Kidney (tissue), 14 donors: ENCODE measurements around the gene MS4A13. TPM values are rescaled to one million over a fixed set of nuclear protein-coding genes. Genes with fewer than 3 reads are reported as not detected.

Source experiments
- DNase-seq, 5 donors: peaks; one replicate each; pipeline ENCODE4 v3.0.0-alpha.2; 2013 to 2020
- FAIRE-seq: peaks from 2 replicates; lab custom pipeline; 2012; peaks lifted over from hg19 to GRCh38; lab: Jason Lieb, UNC
- H3K27ac ChIP-seq, 2 donors: one replicate each; pipeline ENCODE4 v1.7.0; 2013; ENCODE audit warnings: low read depth in 2 of 2, low read length in 2 of 2, inconsistent platforms in 1 of 2
- H3K27me3 ChIP-seq: one replicate; pipeline ENCODE4 v1.7.1; 2013; ENCODE audit warnings: low read length, inconsistent platforms; ENCODE audit not compliant: control insufficient read depth, insufficient read depth
- H3K36me3 ChIP-seq, 3 donors: one replicate each; pipeline versions ENCODE4 v1.7.0 to v1.7.1; 2013; ENCODE audit warnings: low read length in 3 of 3, control low read depth in 1 of 3, inconsistent platforms in 1 of 3; ENCODE audit not compliant: insufficient read depth in 3 of 3, control insufficient read depth in 2 of 3
- H3K4me1 ChIP-seq, 3 donors: one replicate each; pipeline versions ENCODE4 v1.7.0 to v1.7.1; 2013; ENCODE audit warnings: low read length in 3 of 3, inconsistent platforms in 1 of 3, low read depth in 1 of 3; ENCODE audit not compliant: control insufficient read depth in 2 of 3, insufficient read depth in 2 of 3
- H3K4me3 ChIP-seq, 3 donors: one replicate each; pipeline versions ENCODE4 v1.7.0 to v1.8.1; 2013; ENCODE audit warnings: low read length in 3 of 3, control low read depth in 1 of 3, inconsistent platforms in 1 of 3
- H3K9ac ChIP-seq, 3 donors: one replicate each; pipeline versions ENCODE4 v1.7.0 to v1.7.1; 2013; ENCODE audit warnings: low read length in 3 of 3, control low read depth in 1 of 3, inconsistent platforms in 1 of 3
- H3K9me3 ChIP-seq, 3 donors: one replicate each; pipeline versions ENCODE4 v1.7.0 to v1.7.1; 2013; ENCODE audit warnings: low read length in 3 of 3, control low read depth in 1 of 3, inconsistent platforms in 1 of 3; ENCODE audit not compliant: control insufficient read depth in 2 of 3, insufficient read depth in 1 of 3
- CTCF ChIP-seq: IDR thresholded peaks from 3 replicates; pipeline ENCODE4 v1.5.1; 2012; ENCODE audit warnings: mild to moderate bottlenecking, moderate library complexity, borderline replicate concordance; ENCODE audit not compliant: insufficient read depth; ENCODE audit errors: extremely low read depth
- intact Hi-C: fragments of 100-400 bp; cut with DNase I; formaldehyde crosslinking; loops from one replicate; pipeline ENCODE4 v1.11.1; 2022
- polyA plus RNA-seq: library from polyadenylated mRNA; stranded (reverse); fragments of 350-450 nt; fragmentation: Illumina TruSeq; extraction: RNeasy Lipid Tissue Mini Kit (QIAGEN cat#74804); gene quantifications from one replicate; pipeline ENCODE4 v1.2.3, GENCODE V29; 2014; ENCODE audit warnings: low read depth, low replicate concordance; ENCODE audit not compliant: insufficient read depth
- total RNA-seq: library from RNA; stranded (reverse); fragmentation: NEBNext Ultra II Directional; extraction: Animal tissue kit (Norgen Biotek cat#: 25700); gene quantifications from one replicate; pipeline ENCODE4 v1.2.1, GENCODE V29; 2021
- donor health status: control.
- donor health status: control.
- donor health status: control.
- donor health status: control.
- donor health status: control.
- donor health status: DM: yes; HTN: yes; CAD: no.
- donor health status: Normal renal cell carcinoma (clear cell type).

Gene MS4A13
- total and polyA plus RNA-seq, 2 donors from 2014 or later, result not detected

DNA sequence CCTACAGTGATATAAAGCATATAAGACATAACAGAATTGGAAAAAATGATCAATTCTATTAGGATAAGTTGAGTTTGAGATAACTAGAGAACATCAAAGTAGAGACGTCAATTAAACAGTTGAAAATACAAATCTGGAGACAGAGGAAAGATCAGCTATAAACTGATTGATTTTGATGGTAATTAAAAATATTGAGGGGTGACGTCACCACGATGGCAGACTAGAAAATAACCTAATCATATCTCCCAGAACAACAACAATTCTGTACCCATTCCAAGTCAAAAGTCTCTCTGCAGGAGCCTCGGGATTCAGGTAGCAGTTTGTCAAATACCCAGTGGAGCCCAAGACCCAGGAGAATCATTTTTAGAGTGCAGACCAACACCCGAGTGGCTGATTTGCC, 28.9 kb downstream of the MS4A13 start:
- no peak overlapping the region for H3K27ac ChIP-seq
- no peaks in the 10 kb centered on the region for H3K4me1 ChIP-seq
- H3K27me3 ChIP-seq, result no peaks in the 10 kb centered on the region
- DNase-seq (no peak), FAIRE-seq (no peak)
- no peak overlapping the region for H3K9ac ChIP-seq
- H3K9me3 ChIP-seq, result no peaks in the 10 kb centered on the region
- intact Hi-C loops, result no loop called here
- no peaks in the 10 kb centered on the region for H3K36me3 ChIP-seq
- TF ChIP-seq CTCF, result no peak
- no peak overlapping the region for H3K4me3 ChIP-seq

GRCh38 chr11:60561254-60561653, 46.1 kb downstream of the MS4A13 start:
- H3K4me3 ChIP-seq, result no peak overlapping the region
- H3K27me3 ChIP-seq, result no peaks in the 10 kb centered on the region
- no peaks in the 10 kb centered on the region for H3K4me1 ChIP-seq
- peaks cover 0 to 12% (median 0%) of the 10 kb centered on the region in 3 donors for H3K9me3 ChIP-seq
- no peak for DNase-seq
- H3K27ac ChIP-seq, result no peak overlapping the region
- intact Hi-C loops, result no loop called here
- no peak for TF ChIP-seq CTCF
- no peak overlapping the region for H3K9ac ChIP-seq
- H3K36me3 ChIP-seq, result no peaks in the 10 kb centered on the region
- FAIRE-seq, result no peak

GRCh38 chr11:60563553-60564235, 48.5 kb downstream of the MS4A13 start:
- Histone ChIP-seq H3K9me3 (peaks cover 0 to 8% (median 0%) of the 10 kb centered on the region in 3 donors), H3K4me3 (no peak overlapping the region), H3K36me3 (no peaks in the 10 kb centered on the region), H3K27ac (no peak overlapping the region), H3K27me3 (no peaks in the 10 kb centered on the region), H3K9ac (no peak overlapping the region), H3K4me1 (no peaks in the 10 kb centered on the region)
- intact Hi-C loops, result no loop called here
- FAIRE-seq (no peak), DNase-seq (no peak)
- TF ChIP-seq CTCF, result no peak
